HL-60 (cell line): ENCODE measurements around the gene HOXB5.

Experiments used
- POLR2AphosphoS5 ChIP-seq: IDR thresholded peaks from 2 replicates; pipeline ENCODE4 v1.6.1; 2012; ENCODE audit warnings: low read depth
- TF ChIP-seq, protein P1 (sequence below): IDR thresholded peaks from one replicate; pipeline ENCODE4 v1.5.1; 2011; ENCODE audit warnings: low read length, control low read depth, inconsistent platforms; ENCODE audit not compliant: insufficient read depth

DNA sequence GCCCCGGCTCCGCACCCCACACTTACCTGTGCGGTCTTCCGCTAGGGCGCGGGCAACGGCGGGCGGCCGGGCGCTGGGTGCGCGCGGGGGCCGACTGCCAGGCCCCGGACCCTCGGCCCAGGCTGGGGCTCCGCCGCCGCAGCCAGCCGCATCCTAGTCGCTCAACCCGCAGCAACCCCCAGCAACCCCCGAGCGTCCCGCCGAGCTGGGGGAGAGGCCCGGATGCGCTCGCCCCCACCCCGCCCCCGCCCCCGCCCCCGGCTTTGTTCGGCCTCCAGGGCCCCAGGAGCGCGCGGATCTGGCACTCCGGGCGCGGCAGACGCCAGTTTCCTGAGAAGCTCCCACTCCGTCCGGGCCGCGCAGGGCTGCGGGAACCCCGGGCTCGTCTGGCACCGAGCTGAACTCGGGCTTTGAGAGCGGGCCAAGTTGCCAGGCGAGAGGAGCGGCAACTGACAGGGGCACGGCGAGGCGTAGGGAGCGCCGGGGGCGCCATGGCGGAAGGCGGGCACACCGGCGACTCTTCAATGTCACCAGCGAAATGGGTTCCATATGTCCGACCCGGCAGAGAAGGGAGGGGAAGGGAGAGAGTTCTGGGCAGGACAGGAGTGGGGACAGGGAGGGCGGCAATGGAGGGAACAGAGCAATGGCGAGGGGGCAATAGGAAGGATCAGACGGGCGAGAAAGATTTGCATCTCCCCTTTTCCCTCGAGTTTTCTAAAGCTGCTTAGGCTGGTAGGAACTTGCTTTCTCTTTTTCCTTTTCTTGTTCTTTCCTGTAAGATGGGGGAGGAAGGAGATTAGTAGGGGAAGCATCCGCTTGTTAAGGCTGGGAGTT lies 29.2 kb downstream of the HOXB5 start:
- TF ChIP-seq, protein P1, sequence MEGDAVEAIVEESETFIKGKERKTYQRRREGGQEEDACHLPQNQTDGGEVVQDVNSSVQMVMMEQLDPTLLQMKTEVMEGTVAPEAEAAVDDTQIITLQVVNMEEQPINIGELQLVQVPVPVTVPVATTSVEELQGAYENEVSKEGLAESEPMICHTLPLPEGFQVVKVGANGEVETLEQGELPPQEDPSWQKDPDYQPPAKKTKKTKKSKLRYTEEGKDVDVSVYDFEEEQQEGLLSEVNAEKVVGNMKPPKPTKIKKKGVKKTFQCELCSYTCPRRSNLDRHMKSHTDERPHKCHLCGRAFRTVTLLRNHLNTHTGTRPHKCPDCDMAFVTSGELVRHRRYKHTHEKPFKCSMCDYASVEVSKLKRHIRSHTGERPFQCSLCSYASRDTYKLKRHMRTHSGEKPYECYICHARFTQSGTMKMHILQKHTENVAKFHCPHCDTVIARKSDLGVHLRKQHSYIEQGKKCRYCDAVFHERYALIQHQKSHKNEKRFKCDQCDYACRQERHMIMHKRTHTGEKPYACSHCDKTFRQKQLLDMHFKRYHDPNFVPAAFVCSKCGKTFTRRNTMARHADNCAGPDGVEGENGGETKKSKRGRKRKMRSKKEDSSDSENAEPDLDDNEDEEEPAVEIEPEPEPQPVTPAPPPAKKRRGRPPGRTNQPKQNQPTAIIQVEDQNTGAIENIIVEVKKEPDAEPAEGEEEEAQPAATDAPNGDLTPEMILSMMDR: no peak
- no peak for TF ChIP-seq POLR2AphosphoS5
